Measurements from ENCODE around the gene NES.
A peak's percentile ranks its signal among the peaks of the same experiment; 100 is the strongest.

Gene NES

DNA sequence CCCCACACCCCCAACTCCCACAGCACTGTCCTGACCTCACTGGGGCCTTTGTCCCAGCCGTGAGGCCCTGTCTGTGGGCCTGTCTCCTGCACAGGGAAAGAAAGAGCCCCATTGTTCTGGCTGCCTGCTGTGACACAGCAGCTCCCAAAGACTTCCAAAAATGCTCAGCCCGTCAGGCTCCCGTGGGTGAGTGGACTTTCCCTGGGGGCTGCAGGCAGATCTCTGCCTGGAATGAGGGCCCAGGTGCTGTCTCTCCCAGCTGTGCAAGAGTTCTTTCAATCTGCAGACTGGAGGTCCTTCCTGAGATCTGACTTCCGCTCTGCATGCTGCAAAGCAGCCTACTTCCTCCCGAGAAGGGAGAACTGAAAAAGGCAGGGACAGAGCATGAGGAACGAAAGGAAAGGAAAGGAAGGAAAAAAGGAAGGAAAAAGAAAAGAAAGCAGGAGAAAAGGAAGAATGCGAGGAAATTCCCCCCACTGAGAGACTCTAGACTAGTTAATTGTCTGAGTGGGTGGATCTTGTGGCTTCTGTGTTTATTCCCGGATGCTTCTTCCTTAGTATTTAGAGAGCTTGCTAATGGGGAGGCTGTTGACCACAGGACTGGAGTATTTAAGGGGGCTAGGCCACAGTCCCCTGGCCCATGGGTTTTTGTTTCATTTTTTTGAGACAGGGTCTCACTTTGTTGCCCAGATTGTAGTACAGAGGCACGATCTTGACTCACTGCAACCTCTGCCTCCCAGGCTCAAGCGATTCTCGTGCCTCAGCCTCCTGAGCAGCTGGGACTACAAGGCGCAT is 15.0 kb downstream of the NES start:
- no peak for TF ChIP-seq JUND (IDR thresholded peaks at IDR 0.05; ENCODE audit: low read depth)
- DNase-seq (ENCODE audit: low read depth in 1 of 2, low spot score in 1 of 2) = no peak
- in situ Hi-C loops (cut with HindIII; ENCODE audit: low pct_unique_long_range_greater_than_20kb, low sequenced_read_pairs) = no loop called here

DNA sequence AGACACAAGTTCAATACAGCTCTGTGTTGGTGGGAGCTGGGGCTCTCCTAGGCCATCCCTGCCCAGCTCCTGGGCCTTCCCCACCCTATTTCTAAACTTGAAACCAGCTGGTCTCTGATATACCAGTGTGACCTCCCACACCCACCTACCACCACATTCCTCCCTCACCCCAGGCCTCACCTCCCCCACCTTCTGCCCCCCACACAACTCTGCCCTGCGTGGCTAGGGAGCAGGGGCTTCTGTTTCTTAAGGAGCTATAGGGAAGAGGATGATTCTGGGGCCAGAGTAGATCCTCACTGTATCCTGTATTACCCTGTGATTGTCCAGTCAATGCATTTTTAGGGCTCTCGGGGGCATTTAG is 16.5 kb downstream of the NES start:
- in situ Hi-C loops (cut with HindIII; ENCODE audit: low pct_unique_long_range_greater_than_20kb, low sequenced_read_pairs) = no loop called here
- no peak for DNase-seq (ENCODE audit: low read depth in 1 of 2, low spot score in 1 of 2)
- TF ChIP-seq JUND (IDR thresholded peaks at IDR 0.05; ENCODE audit: low read depth) = no peak

GRCh38 chr1:156659988-156660751 is 17.0 kb downstream of the NES start:
- no peak for TF ChIP-seq JUND (IDR thresholded peaks at IDR 0.05; ENCODE audit: low read depth)
- in situ Hi-C loops (cut with HindIII; ENCODE audit: low pct_unique_long_range_greater_than_20kb, low sequenced_read_pairs) = no loop called here
- peak; percentile 97 to 98 for DNase-seq (ENCODE audit: low read depth in 1 of 2, low spot score in 1 of 2)

GRCh38 chr1:156659661-156659987 is 17.6 kb downstream of the NES start:
- in situ Hi-C loops (cut with HindIII; ENCODE audit: low pct_unique_long_range_greater_than_20kb, low sequenced_read_pairs) = no loop called here
- no peak for TF ChIP-seq JUND (IDR thresholded peaks at IDR 0.05; ENCODE audit: low read depth)
- DNase-seq (ENCODE audit: low read depth in 1 of 2, low spot score in 1 of 2) = no peak

DNA sequence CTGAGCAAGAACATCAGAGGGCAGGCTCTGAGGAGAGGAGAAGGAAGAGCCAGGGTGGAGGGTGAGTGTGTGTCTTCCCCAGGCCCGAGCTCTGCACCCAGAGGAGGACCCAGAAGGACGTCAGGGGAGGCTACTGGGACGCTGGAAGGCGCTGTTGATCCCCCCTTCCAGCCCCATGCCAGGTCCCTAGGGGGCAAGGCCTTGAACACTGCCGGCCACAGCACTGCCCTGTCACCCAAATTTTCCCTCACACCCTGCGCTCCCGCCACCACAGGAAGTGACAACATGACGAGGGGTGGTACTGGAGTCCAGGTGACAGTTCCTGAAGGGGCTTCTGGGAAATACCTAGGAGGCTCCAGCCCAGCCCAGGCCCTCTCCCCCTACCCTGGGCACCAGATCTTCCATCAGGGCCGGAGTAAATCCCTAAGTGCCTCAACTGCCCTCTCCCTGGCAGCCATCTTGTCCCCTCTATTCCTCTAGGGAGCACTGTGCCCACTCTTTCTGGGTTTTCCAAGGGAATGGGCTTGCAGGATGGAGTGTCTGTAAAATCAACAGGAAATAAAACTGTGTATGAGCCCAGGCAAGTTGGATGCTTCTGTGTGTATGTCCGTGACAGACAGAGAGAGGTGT is 18.1 kb downstream of the NES start:
- no peak for TF ChIP-seq JUND (IDR thresholded peaks at IDR 0.05; ENCODE audit: low read depth)
- DNase-seq (ENCODE audit: low read depth in 1 of 2, low spot score in 1 of 2) = no peak
- in situ Hi-C loops (cut with HindIII; ENCODE audit: low pct_unique_long_range_greater_than_20kb, low sequenced_read_pairs) = no loop called here

- no peak for DNase-seq (ENCODE audit: low read depth in 1 of 2, low spot score in 1 of 2)
- TF ChIP-seq JUND (IDR thresholded peaks at IDR 0.05; ENCODE audit: low read depth) = no peak
- in situ Hi-C loops (cut with HindIII; ENCODE audit: low pct_unique_long_range_greater_than_20kb, low sequenced_read_pairs) = no loop called here
Measured at GRCh38 chr1:156658496-156658895, 18.7 kb downstream of the NES start.

GRCh38 chr1:156657741-156658319 is 19.4 kb downstream of the NES start:
- no peak for DNase-seq (ENCODE audit: low read depth in 1 of 2, low spot score in 1 of 2)
- in situ Hi-C loops (cut with HindIII; ENCODE audit: low pct_unique_long_range_greater_than_20kb, low sequenced_read_pairs) = no loop called here
- no peak for TF ChIP-seq JUND (IDR thresholded peaks at IDR 0.05; ENCODE audit: low read depth)

DNA sequence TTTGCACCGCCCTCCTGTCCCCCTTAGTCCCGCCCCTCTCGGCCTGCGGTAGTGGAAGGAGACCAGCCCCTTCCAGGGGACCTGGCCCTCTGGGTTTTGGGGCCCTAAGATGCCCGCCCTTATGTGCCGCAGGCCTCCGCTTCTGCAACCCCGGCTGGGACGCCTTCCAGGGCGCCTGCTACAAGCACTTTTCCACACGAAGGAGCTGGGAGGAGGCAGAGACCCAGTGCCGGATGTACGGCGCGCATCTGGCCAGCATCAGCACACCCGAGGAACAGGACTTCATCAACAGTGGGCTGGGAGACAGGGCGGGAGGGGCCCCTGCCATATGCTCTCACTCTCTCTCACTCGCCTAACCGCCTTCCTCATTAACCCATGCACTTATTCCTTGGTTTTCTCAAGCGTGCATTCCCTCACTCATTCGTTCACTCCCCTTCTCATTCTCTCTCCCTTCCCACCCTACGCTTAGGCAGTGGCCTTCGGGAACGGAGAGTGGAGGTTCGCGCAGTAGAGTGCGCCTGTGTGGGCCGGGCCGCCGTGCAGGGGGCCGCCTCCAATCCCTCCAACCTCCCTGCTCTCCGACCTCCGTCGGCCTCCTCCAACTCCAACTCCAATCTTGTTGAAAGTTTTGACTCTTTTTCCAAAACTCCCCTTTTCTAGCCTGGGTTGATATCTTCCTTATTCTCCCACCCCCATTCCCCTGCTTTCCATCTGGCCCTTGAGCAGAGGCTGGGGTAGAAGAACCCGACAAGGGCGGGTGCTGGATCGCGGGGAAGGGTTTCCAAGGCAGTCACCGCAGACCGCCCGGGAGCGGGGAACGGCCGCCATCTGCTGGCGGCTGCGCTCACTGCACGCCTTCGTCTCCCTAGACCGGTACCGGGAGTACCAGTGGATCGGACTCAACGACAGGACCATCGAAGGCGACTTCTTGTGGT is 20.1 kb downstream of the NES start:
- in situ Hi-C loops (cut with HindIII; ENCODE audit: low pct_unique_long_range_greater_than_20kb, low sequenced_read_pairs) = no loop called here
- no peak for TF ChIP-seq JUND (IDR thresholded peaks at IDR 0.05; ENCODE audit: low read depth)
- DNase-seq (ENCODE audit: low read depth in 1 of 2, low spot score in 1 of 2) = peak; percentile 73 to 95

- DNase-seq (ENCODE audit: low read depth in 1 of 2, low spot score in 1 of 2) = no peak
- in situ Hi-C loops (cut with HindIII; ENCODE audit: low pct_unique_long_range_greater_than_20kb, low sequenced_read_pairs) = no loop called here
- TF ChIP-seq JUND (IDR thresholded peaks at IDR 0.05; ENCODE audit: low read depth) = no peak
Measured at GRCh38 chr1:156655904-156656516, 21.2 kb downstream of the NES start.

DNA sequence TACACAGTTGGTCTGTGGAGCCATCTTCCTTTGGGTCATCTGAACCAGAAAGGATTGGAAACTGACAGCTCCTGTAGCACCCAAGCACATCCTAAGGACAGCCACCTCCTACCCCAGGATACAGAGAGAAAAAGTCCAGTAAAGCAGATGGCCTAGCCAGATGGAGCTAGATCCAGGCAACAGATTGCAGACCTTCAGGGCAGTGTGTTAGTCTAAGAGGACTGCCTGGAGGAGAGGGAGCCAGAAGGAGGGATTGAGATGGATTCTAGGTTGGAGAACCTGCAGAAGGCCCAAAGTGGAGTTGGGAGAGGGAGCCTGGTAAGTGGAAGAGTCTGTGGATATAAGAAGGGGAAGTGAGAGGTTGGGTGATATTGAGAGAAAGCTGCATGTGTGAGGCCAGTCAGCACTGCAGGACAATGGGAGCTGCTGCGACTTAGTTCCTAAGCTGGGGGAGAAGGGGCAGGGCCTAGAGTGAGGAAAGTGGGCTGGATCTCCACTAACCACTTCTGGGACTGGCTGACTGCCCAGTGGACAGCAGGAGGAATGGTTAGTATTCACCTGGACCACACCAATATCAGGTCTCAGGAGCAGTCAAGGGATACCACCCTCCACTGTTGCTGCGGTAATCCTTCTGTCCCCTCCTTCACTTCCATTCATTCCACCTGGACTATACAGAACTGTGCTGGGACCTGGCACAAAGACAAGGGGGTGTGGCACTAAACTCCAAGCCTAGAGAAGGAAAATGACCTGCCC is 21.9 kb downstream of the NES start:
- no peak for TF ChIP-seq JUND (IDR thresholded peaks at IDR 0.05; ENCODE audit: low read depth)

GRCh38 chr1:156654700-156655099 is 22.5 kb downstream of the NES start:
- in situ Hi-C loops (cut with HindIII; ENCODE audit: low pct_unique_long_range_greater_than_20kb, low sequenced_read_pairs) = no loop called here
- no peak for TF ChIP-seq JUND (IDR thresholded peaks at IDR 0.05; ENCODE audit: low read depth)
- no peak for DNase-seq (ENCODE audit: low read depth in 1 of 2, low spot score in 1 of 2)

More for the DNA sequence above, 21.9 kb downstream of the NES start:
- in situ Hi-C loops (cut with HindIII; ENCODE audit: low pct_unique_long_range_greater_than_20kb, low sequenced_read_pairs) = no loop called here
- DNase-seq (ENCODE audit: low read depth in 1 of 2, low spot score in 1 of 2) = no peak
